Measurements from ENCODE around the gene KCNJ1. TPM values are rescaled to one million over a fixed set of nuclear protein-coding genes. Genes with fewer than 3 reads are reported as not detected.

Gene KCNJ1
- total and polyA plus RNA-seq, 2 donors (not counting 1 experiment from before 2014, with no cell fraction given), result not detected

- TF ChIP-seq CTCF (conservative IDR thresholded peaks at IDR 0.05 in 1 of 2, IDR thresholded peaks at IDR 0.05 in 1 of 2; ENCODE audit: low read depth in 1 of 2, low read length in 2 of 2) (no peak), EZH2 (IDR thresholded peaks at IDR 0.05; ENCODE audit: low read length, missing control alignments) (no peak)
- no peaks in the 10 kb centered on the region for H3K9me3 ChIP-seq (ENCODE audit: control insufficient read depth, insufficient read depth, low read depth, low read length)
- no peaks in the 10 kb centered on the region for H3K79me2 ChIP-seq (ENCODE audit: control insufficient read depth, insufficient read depth, low read length)
- no peak overlapping the region for H3K27ac ChIP-seq (ENCODE audit: insufficient read depth, low read length)
- no peaks in the 10 kb centered on the region for H4K20me1 ChIP-seq (ENCODE audit: control insufficient read depth, extremely low read depth, insufficient read depth, low read length)
- no peak overlapping the region for H3K9ac ChIP-seq (ENCODE audit: insufficient read depth, low read length)
- no peak overlapping the region for H3K4me2 ChIP-seq (ENCODE audit: extremely low read depth, insufficient read depth, low read length)
- no peak overlapping the region for H2AFZ ChIP-seq (ENCODE audit: low read length)
- no peaks in the 10 kb centered on the region for H3K36me3 ChIP-seq (ENCODE audit: control insufficient read depth, insufficient read depth, low read length)
- peaks cover 10% of the 10 kb centered on the region for H3K4me1 ChIP-seq (ENCODE audit: control insufficient read depth, extremely low read depth, insufficient read depth, low read length)
- H3K4me3 ChIP-seq (replicated peaks in 1 of 4; ENCODE audit: control extremely low read depth in 1 of 4, insufficient read depth in 1 of 4, low read depth in 3 of 4, low read length in 4 of 4), result no peak overlapping the region
- H3K27me3 ChIP-seq (ENCODE audit: control insufficient read depth, insufficient read depth, low read length), result no peaks in the 10 kb centered on the region
- DNase-seq (ENCODE audit: low read depth in 2 of 2), result peak in 1 of 2 donors; percentile 60
Observed at GRCh38 chr11:128898580-128899344, 31.7 kb upstream of the KCNJ1 start.

GRCh38 chr11:128897826-128898225 lies 30.7 kb upstream of the KCNJ1 start:
- no peak for DNase-seq (ENCODE audit: low read depth in 2 of 2)

GRCh38 chr11:128896356-128896755 lies 29.3 kb upstream of the KCNJ1 start:
- Histone ChIP-seq H2AFZ (ENCODE audit: low read length) (no peak overlapping the region), H3K27ac (ENCODE audit: insufficient read depth, low read length) (no peak overlapping the region), H3K79me2 (ENCODE audit: control insufficient read depth, insufficient read depth, low read length) (no peaks in the 10 kb centered on the region), H4K20me1 (ENCODE audit: control insufficient read depth, extremely low read depth, insufficient read depth, low read length) (no peaks in the 10 kb centered on the region), H3K36me3 (ENCODE audit: control insufficient read depth, insufficient read depth, low read length) (no peaks in the 10 kb centered on the region), H3K4me2 (ENCODE audit: extremely low read depth, insufficient read depth, low read length) (no peak overlapping the region), H3K27me3 (ENCODE audit: control insufficient read depth, insufficient read depth, low read length) (no peaks in the 10 kb centered on the region), H3K9me3 (ENCODE audit: control insufficient read depth, insufficient read depth, low read depth, low read length) (no peaks in the 10 kb centered on the region), H3K4me3 (replicated peaks in 1 of 4; ENCODE audit: control extremely low read depth in 1 of 4, insufficient read depth in 1 of 4, low read depth in 3 of 4, low read length in 4 of 4) (no peak overlapping the region), H3K9ac (ENCODE audit: insufficient read depth, low read length) (no peak overlapping the region), H3K4me1 (ENCODE audit: control insufficient read depth, extremely low read depth, insufficient read depth, low read length) (no peaks in the 10 kb centered on the region)
- TF ChIP-seq EZH2 (IDR thresholded peaks at IDR 0.05; ENCODE audit: low read length, missing control alignments), result no peak
- TF ChIP-seq CTCF (conservative IDR thresholded peaks at IDR 0.05 in 1 of 2, IDR thresholded peaks at IDR 0.05 in 1 of 2; ENCODE audit: low read depth in 1 of 2, low read length in 2 of 2), result no peak
- no peak for DNase-seq (ENCODE audit: low read depth in 2 of 2)

More at GRCh38 chr11:128897826-128898225, 30.7 kb upstream of the KCNJ1 start:
- Histone ChIP-seq H3K9ac (ENCODE audit: insufficient read depth, low read length) (no peak overlapping the region), H3K27me3 (ENCODE audit: control insufficient read depth, insufficient read depth, low read length) (no peaks in the 10 kb centered on the region), H3K4me1 (ENCODE audit: control insufficient read depth, extremely low read depth, insufficient read depth, low read length) (peaks cover 6% of the 10 kb centered on the region), H3K4me2 (ENCODE audit: extremely low read depth, insufficient read depth, low read length) (no peak overlapping the region), H3K4me3 (replicated peaks in 1 of 4; ENCODE audit: control extremely low read depth in 1 of 4, insufficient read depth in 1 of 4, low read depth in 3 of 4, low read length in 4 of 4) (no peak overlapping the region), H4K20me1 (ENCODE audit: control insufficient read depth, extremely low read depth, insufficient read depth, low read length) (no peaks in the 10 kb centered on the region), H2AFZ (ENCODE audit: low read length) (no peak overlapping the region), H3K9me3 (ENCODE audit: control insufficient read depth, insufficient read depth, low read depth, low read length) (no peaks in the 10 kb centered on the region), H3K79me2 (ENCODE audit: control insufficient read depth, insufficient read depth, low read length) (no peaks in the 10 kb centered on the region), H3K27ac (ENCODE audit: insufficient read depth, low read length) (no peak overlapping the region), H3K36me3 (ENCODE audit: control insufficient read depth, insufficient read depth, low read length) (no peaks in the 10 kb centered on the region)
- TF ChIP-seq EZH2 (IDR thresholded peaks at IDR 0.05; ENCODE audit: low read length, missing control alignments) (no peak), CTCF (conservative IDR thresholded peaks at IDR 0.05 in 1 of 2, IDR thresholded peaks at IDR 0.05 in 1 of 2; ENCODE audit: low read depth in 1 of 2, low read length in 2 of 2) (no peak)
